Cardiac fibroblast (primary cell): Measurements from ENCODE around the gene PLXNA2.
A peak's percentile ranks its signal among the peaks of the same experiment; 100 is the strongest.

Experiments used
- DNase-seq, 2 donors: peaks; one replicate each; pipeline versions ENCODE4 v3.0.0 to v3.0.0-alpha.2; 2010; ENCODE audit warnings: low read depth in 2 of 2
- H3K4me3 ChIP-seq, 2 donors: replicated peaks in 1 of 2; 1 replicate in 1 of 2; 2 replicates in 1 of 2; pipeline ENCODE4 v1.5.1; 2011; ENCODE audit warnings: low read depth in 2 of 2, low read length in 2 of 2, mild to moderate bottlenecking in 2 of 2, moderate library complexity in 1 of 2
- TF ChIP-seq, protein P1 (sequence below): IDR thresholded peaks from one replicate; pipeline ENCODE4 v1.5.1; 2011; ENCODE audit warnings: low read depth, mild to moderate bottlenecking, low read length, inconsistent platforms

The PLXNA2 gene

GRCh38 chr1:208103597-208104513 is 140.3 kb downstream of the PLXNA2 start:
- TF ChIP-seq, protein P1, sequence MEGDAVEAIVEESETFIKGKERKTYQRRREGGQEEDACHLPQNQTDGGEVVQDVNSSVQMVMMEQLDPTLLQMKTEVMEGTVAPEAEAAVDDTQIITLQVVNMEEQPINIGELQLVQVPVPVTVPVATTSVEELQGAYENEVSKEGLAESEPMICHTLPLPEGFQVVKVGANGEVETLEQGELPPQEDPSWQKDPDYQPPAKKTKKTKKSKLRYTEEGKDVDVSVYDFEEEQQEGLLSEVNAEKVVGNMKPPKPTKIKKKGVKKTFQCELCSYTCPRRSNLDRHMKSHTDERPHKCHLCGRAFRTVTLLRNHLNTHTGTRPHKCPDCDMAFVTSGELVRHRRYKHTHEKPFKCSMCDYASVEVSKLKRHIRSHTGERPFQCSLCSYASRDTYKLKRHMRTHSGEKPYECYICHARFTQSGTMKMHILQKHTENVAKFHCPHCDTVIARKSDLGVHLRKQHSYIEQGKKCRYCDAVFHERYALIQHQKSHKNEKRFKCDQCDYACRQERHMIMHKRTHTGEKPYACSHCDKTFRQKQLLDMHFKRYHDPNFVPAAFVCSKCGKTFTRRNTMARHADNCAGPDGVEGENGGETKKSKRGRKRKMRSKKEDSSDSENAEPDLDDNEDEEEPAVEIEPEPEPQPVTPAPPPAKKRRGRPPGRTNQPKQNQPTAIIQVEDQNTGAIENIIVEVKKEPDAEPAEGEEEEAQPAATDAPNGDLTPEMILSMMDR = no peak
- DNase-seq = no peak
- no peak overlapping the region for H3K4me3 ChIP-seq

- H3K4me3 ChIP-seq = no peak overlapping the region
- DNase-seq = peak; percentile 64 to 89
- TF ChIP-seq, protein P1 = no peak
These were observed 142.3 kb downstream of the PLXNA2 start for GRCh38 chr1:208101661-208102431.

- peak in 1 of 2 donors; percentile 65 for DNase-seq
- no peak overlapping the region for H3K4me3 ChIP-seq
- TF ChIP-seq, protein P1 = no peak
These were observed 143.3 kb downstream of the PLXNA2 start for GRCh38 chr1:208100906-208101305.

GRCh38 chr1:208100106-208100505 is 144.1 kb downstream of the PLXNA2 start:
- DNase-seq = no peak
- TF ChIP-seq, protein P1 = no peak
- no peak overlapping the region for H3K4me3 ChIP-seq

DNA sequence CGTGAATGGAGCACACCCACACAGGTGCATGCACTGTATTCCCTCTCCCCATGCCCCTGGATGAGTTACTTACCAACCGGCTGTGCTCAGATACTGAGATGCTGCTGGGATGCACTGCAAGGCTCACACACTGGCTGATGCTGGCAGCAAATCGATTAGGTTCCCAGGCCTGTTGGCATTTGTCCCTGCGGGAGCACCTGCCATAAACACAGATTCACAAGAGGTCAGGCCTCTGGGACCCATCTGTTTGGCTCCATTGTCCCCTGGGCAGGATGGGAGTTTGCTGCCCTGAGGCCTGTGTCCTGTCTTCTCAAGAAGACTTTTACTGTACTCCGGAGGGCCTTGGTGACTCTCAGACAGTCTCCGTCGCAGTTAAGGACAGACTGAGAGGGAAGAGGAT is 145.4 kb downstream of the PLXNA2 start:
- TF ChIP-seq, protein P1 = no peak
- H3K4me3 ChIP-seq = no peak overlapping the region
- no peak for DNase-seq

GRCh38 chr1:208093754-208094719 is 150.1 kb downstream of the PLXNA2 start:
- TF ChIP-seq, protein P1 = peak; percentile 84
- H3K4me3 ChIP-seq = no peak overlapping the region
- DNase-seq = peak; percentile 74 to 82
